HepG2 (cell line): Measurements from ENCODE around the gene MAP2K5. TPM values are rescaled to one million over a fixed set of nuclear protein-coding genes. Genes with fewer than 3 reads are reported as not detected.

ENCODE experiments used
- ATAC-seq: fragments of 200-7000 bp; cut with Tn5 transposase; 3 replicates; pipeline ENCODE4 v1.9.1; 2020; ENCODE audit warnings: mild to moderate bottlenecking, moderate library complexity
- BruUV-seq: library from RNA; stranded (reverse); fragments of 400-500 nt; replicated peaks from 2 replicates; lab custom pipeline; 2021; lab: Mats Ljungman, UMichigan
- CTCF ChIA-PET: fragments of 300-600 bp; formaldehyde crosslinking; extraction: SDS; loops from one replicate; lab custom pipeline; 2021; ENCODE audit warnings: low total read pairs, inconsistent platforms, low intra/inter-chr PET ratio; lab: Yijun Ruan, JAX
- POLR2A ChIA-PET: fragments of 350-600 bp; sonication (Branson Sonifier 250); formaldehyde crosslinking; loops from one replicate; lab custom pipeline; 2020; ENCODE audit warnings: antibody characterized with exemption, inconsistent platforms; lab: Yijun Ruan, JAX
- DNase-seq: peaks from one replicate; pipeline ENCODE4 v3.0.0-alpha.2; 2015; ENCODE audit warnings: low spot score
- FAIRE-seq: peaks from 3 replicates; lab custom pipeline; 2011; peaks lifted over from hg19 to GRCh38; lab: Jason Lieb, UNC
- H2AFZ ChIP-seq: one replicate; pipeline ENCODE4 v1.6.1; 2011; ENCODE audit warnings: low read length, inconsistent platforms
- H3K27ac ChIP-seq: fragments of 300-600 bp; 3 replicates; pipeline ENCODE4 v1.8.0; 2011; ENCODE audit warnings: mixed run types, mild to moderate bottlenecking, mixed read lengths, low read length, inconsistent platforms; ENCODE audit not compliant: insufficient read depth; ENCODE audit errors: extremely low read length
- H3K27me3 ChIP-seq, 2 experiments: fragments of 200-600 bp in 1 of 2; 2 replicates in 1 of 2; 3 replicates in 1 of 2; pipeline versions ENCODE4 v1.6.0 to v1.8.0; 2011; ENCODE audit warnings: low read length in 2 of 2, mild to moderate bottlenecking in 2 of 2, moderate library complexity in 2 of 2, inconsistent platforms in 1 of 2; ENCODE audit not compliant: insufficient read depth in 2 of 2, control insufficient read depth in 1 of 2
- H3K36me3 ChIP-seq, 2 experiments: fragments of 200-600 bp in 1 of 2; replicated peaks in 1 of 2; 2 replicates in 1 of 2; 3 replicates in 1 of 2; pipeline versions ENCODE4 v1.5.1 to v1.8.0; 2011; ENCODE audit warnings: low read length in 2 of 2, inconsistent platforms in 1 of 2; ENCODE audit not compliant: insufficient read depth in 2 of 2, control insufficient read depth in 1 of 2
- H3K4me1 ChIP-seq: 2 replicates; pipeline ENCODE4 v1.5.1; 2012; ENCODE audit warnings: low read length, inconsistent platforms; ENCODE audit not compliant: insufficient read depth
- H3K4me2 ChIP-seq: 2 replicates; pipeline ENCODE4 v1.6.0; 2011; ENCODE audit warnings: low read depth, low read length, inconsistent platforms
- H3K4me3 ChIP-seq, 3 experiments: fragments of 200-600 bp in 1 of 3; sonication (generic), shearing (Covaris generic) in 1 of 3; replicated peaks in 1 of 3; 2 replicates each; pipeline ENCODE4 v1.5.1; 2011 to 2016; ENCODE audit warnings: low read length in 3 of 3, inconsistent platforms in 2 of 3, low read depth in 2 of 3, mild to moderate bottlenecking in 2 of 3, control low read depth in 1 of 3, mixed read lengths in 1 of 3; ENCODE audit not compliant: insufficient read depth in 1 of 3
- H3K79me2 ChIP-seq: one replicate; pipeline ENCODE4 v1.6.1; 2011; ENCODE audit warnings: low read length, inconsistent platforms; ENCODE audit not compliant: insufficient read depth
- H3K9ac ChIP-seq: 2 replicates; pipeline ENCODE4 v1.6.0; 2011; ENCODE audit warnings: mild to moderate bottlenecking, low read depth, low read length, inconsistent platforms; ENCODE audit not compliant: insufficient read depth
- H3K9me3 ChIP-seq: 2 replicates; pipeline ENCODE4 v1.5.1; 2012; ENCODE audit warnings: mild to moderate bottlenecking, low read length
- H4K20me1 ChIP-seq: 2 replicates; pipeline ENCODE4 v1.6.0; 2011; ENCODE audit warnings: inconsistent platforms, mild to moderate bottlenecking, low read length, moderate library complexity; ENCODE audit not compliant: insufficient read depth
- FOXA1 ChIP-seq, 2 experiments: fragments of 450-650 bp in 1 of 2; sonication (generic) in 1 of 2; formaldehyde crosslinking in 1 of 2; IDR thresholded peaks; 2 replicates each; pipeline versions ENCODE4 v1.4.0 to v1.6.1; 2016 to 2020; ENCODE audit warnings: missing genetic modification reagents in 1 of 2
- HCFC1 ChIP-seq: fragments of 150-350 bp; IDR thresholded peaks from 2 replicates; pipeline ENCODE4 v1.6.1; 2014; ENCODE audit warnings: low read depth, low read length
- KLF15 ChIP-seq: sonication (generic); formaldehyde crosslinking; IDR thresholded peaks from 2 replicates; pipeline ENCODE4 v1.8.1; 2023; ENCODE audit warnings: borderline replicate concordance, mild to moderate bottlenecking, inconsistent platforms, missing genetic modification reagents, mixed read lengths
- LCORL ChIP-seq, 2 experiments: fragments of 450-650 bp in 1 of 2; sonication (generic) in 1 of 2; formaldehyde crosslinking in 1 of 2; IDR thresholded peaks; 2 replicates each; pipeline versions ENCODE4 v1.5.0 to v1.6.1; 2017 to 2020; ENCODE audit warnings: antibody characterized with exemption in 1 of 2, missing genetic modification reagents in 1 of 2
- LRRFIP1 ChIP-seq: sonication (generic); formaldehyde crosslinking; conservative IDR thresholded peaks from 2 replicates; pipeline ENCODE4 v1.4.0; 2020; ENCODE audit warnings: missing genetic modification reagents
- MAFG ChIP-seq: sonication (generic); formaldehyde crosslinking; IDR thresholded peaks from 2 replicates; pipeline ENCODE4 v1.5.1; 2020; ENCODE audit warnings: mild to moderate bottlenecking, missing genetic modification reagents
- MAX ChIP-seq: IDR thresholded peaks from 2 replicates; pipeline ENCODE4 v1.6.1; 2012; ENCODE audit warnings: inconsistent platforms
- MED8 ChIP-seq: sonication (generic); formaldehyde crosslinking; IDR thresholded peaks from 2 replicates; pipeline ENCODE4 v1.8.1; 2023; ENCODE audit warnings: mild to moderate bottlenecking, missing genetic modification reagents; ENCODE audit not compliant: insufficient replicate concordance
- NFKBIZ ChIP-seq: IDR thresholded peaks from 2 replicates; pipeline ENCODE4 v1.6.1; 2018; ENCODE audit warnings: missing genetic modification reagents, missing compliant biosample characterization
- REL ChIP-seq: sonication (generic); formaldehyde crosslinking; conservative IDR thresholded peaks from 2 replicates; pipeline ENCODE4 v1.8.0; 2022; ENCODE audit warnings: mild to moderate bottlenecking, missing genetic modification reagents, moderate library complexity
- STAG1 ChIP-seq: sonication (generic); formaldehyde crosslinking; IDR thresholded peaks from 2 replicates; pipeline ENCODE4 v1.4.0; 2020; ENCODE audit warnings: missing genetic modification reagents
- ZNF331 ChIP-seq: sonication (generic); formaldehyde crosslinking; IDR thresholded peaks from 2 replicates; pipeline ENCODE4 v1.4.0; 2020; ENCODE audit warnings: missing genetic modification reagents
- WGBS: methylation state at CpG from one replicate; pipeline ENCODE4 v1.1.6; 2017; ENCODE audit warnings: low lambda C conversion rate; 5-methylcytosine and 5-hydroxymethylcytosine counted together
- in situ Hi-C: cut with HindIII; loops from 2 replicates; pipeline ENCODE4 v1.10.0; 2017; ENCODE audit warnings: low pct_unique_long_range_greater_than_20kb; ENCODE audit not compliant: extremely low pct_ligation_motif_present
- intact Hi-C: fragments of 100-400 bp; cut with micrococcal nuclease; formaldehyde crosslinking; loops from one replicate; pipeline ENCODE4 v1.10.0; 2022; ENCODE audit not compliant: unreplicated experiment
- polyA plus RNA-seq, 8 experiments: library from polyadenylated mRNA; depleted of rRNA in 3 of 8; stranded (reverse) in 7 of 8; unstranded in 1 of 8; fragments of >200 nt; fragmentation: Illumina TruSeq in 4 of 8; extraction: Trizol in 4 of 8; gene quantifications; 2 replicates each; pipeline versions ENCODE4 v1.2.1 to v1.2.3, GENCODE V29; 2011 to 2016; ENCODE audit warnings: low read depth in 4 of 8, missing spikeins in 1 of 8, mixed read lengths in 1 of 8; ENCODE audit not compliant: insufficient read depth in 1 of 8
- total RNA-seq, 5 experiments: library from RNA; depleted of rRNA; stranded (reverse); fragments of >200 nt; fragmentation: Illumina TruSeq; extraction: Trizol; gene quantifications; 2 replicates each; pipeline ENCODE4 v1.2.3, GENCODE V29; 2016; ENCODE audit warnings: low read depth in 1 of 5

MAP2K5 gene
- total and polyA plus RNA-seq, 2 of the 13 experiments (the other 11 are each of a cell fraction or from before 2014, with no cell fraction given), result 4.0 to 4.3 TPM

- TF ChIP-seq LRRFIP1 (CRISPR knock-in tag), result no peak
- TF ChIP-seq MAFG (CRISPR knock-in tag), result no peak
- TF ChIP-seq ZNF331, result peak; percentile 30; the same call in 1 of the 2 replicates
- 0 out of 2 replicates have a peak, but pooled peaks have one; percentile 47 for TF ChIP-seq KLF15 (CRISPR knock-in tag)
- no peak for TF ChIP-seq LCORL (IDR thresholded peaks at IDR 0.05)
- TF ChIP-seq LCORL (CRISPR knock-in tag; IDR thresholded peaks at IDR 0.05), result peak; percentile 24; the same call in 1 of the 2 replicates
- no peak for TF ChIP-seq MED8 (CRISPR knock-in tag)
- peak; percentile 80 for TF ChIP-seq MAX
- TF ChIP-seq, all 625 proteins: peak for 135
These were observed at the start of gene MAP2K5 (continued) for GRCh38 chr15:67542420-67543347.

GRCh38 chr15:67495585-67495984 is 46.9 kb upstream of the MAP2K5 start:
- FAIRE-seq, result no peak
- Histone ChIP-seq H4K20me1 (no peaks in the 10 kb centered on the region), H3K9me3 (no peaks in the 10 kb centered on the region), H2AFZ (no peak overlapping the region), H3K27ac (no peak overlapping the region), H3K4me3 (no peak overlapping the region), H3K4me2 (no peak overlapping the region), H3K27me3 (peaks cover 0 to 1% of the 10 kb centered on the region in 2 experiments; a peak in 1 of 5 replicates), H3K4me1 (no peaks in the 10 kb centered on the region), H3K79me2 (no peaks in the 10 kb centered on the region), H3K9ac (no peak overlapping the region), H3K36me3 (no peaks in the 10 kb centered on the region; a peak in 1 of 5 replicates)
- ChIA-PET CTCF (no interaction called here), POLR2A (no interaction called here)
- no TSS peak for BruUV-seq
- no peak for DNase-seq
- intact Hi-C loops (no loop called here), in situ Hi-C loops (no loop called here)
- WGBS, result 100% methylated on average over 1 of the region's 1 CpG
- no peak for ATAC-seq
- no peak for TF ChIP-seq HCFC1
- no peak for TF ChIP-seq STAG1 (CRISPR knock-in tag)
- TF ChIP-seq FOXA1 (IDR thresholded peaks at IDR 0.05), result no peak
- no peak for TF ChIP-seq FOXA1 (CRISPR knock-in tag; IDR thresholded peaks at IDR 0.05)
- no peak for TF ChIP-seq REL
- TF ChIP-seq NFKBIZ (CRISPR knock-in tag), result no peak
